Liver (tissue), 9 donors: Measurements from ENCODE around the gene COL5A1. TPM values are rescaled to one million over a fixed set of nuclear protein-coding genes. Genes with fewer than 3 reads are reported as not detected.

Experiments used
- DNase-seq: peaks from one replicate; pipeline ENCODE4 v3.0.0-alpha.2; 2017; ENCODE audit warnings: low spot score
- H3K27ac ChIP-seq, 2 donors: one replicate each; pipeline ENCODE4 v1.7.0; 2013; ENCODE audit warnings: inconsistent platforms in 2 of 2, low read length in 2 of 2, control low read depth in 1 of 2, low read depth in 1 of 2, mild to moderate bottlenecking in 1 of 2
- H3K27me3 ChIP-seq, 4 donors: one replicate each; pipeline versions ENCODE4 v1.6.1 to v1.7.0; 2013; ENCODE audit warnings: low read length in 3 of 4, inconsistent platforms in 1 of 4, mild to moderate bottlenecking in 1 of 4, moderate library complexity in 1 of 4; ENCODE audit not compliant: control insufficient read depth in 4 of 4, insufficient read depth in 4 of 4
- H3K36me3 ChIP-seq, 4 donors: one replicate each; pipeline versions ENCODE4 v1.6.1 to v1.7.0; 2013; ENCODE audit warnings: low read length in 3 of 4, mild to moderate bottlenecking in 3 of 4, low read depth in 1 of 4, moderate library complexity in 1 of 4; ENCODE audit not compliant: control insufficient read depth in 4 of 4, insufficient read depth in 3 of 4
- H3K4me1 ChIP-seq, 4 donors: one replicate each; pipeline versions ENCODE4 v1.6.1 to v1.7.0; 2013; ENCODE audit warnings: low read length in 3 of 4, mild to moderate bottlenecking in 3 of 4, moderate library complexity in 1 of 4; ENCODE audit not compliant: control insufficient read depth in 4 of 4, insufficient read depth in 4 of 4
- H3K4me3 ChIP-seq, 3 donors: one replicate each; pipeline versions ENCODE4 v1.6.1 to v1.7.0; 2013; ENCODE audit warnings: low read length in 3 of 3, control low read depth in 1 of 3, low read depth in 1 of 3, mild to moderate bottlenecking in 1 of 3
- H3K9ac ChIP-seq, 2 donors: one replicate each; pipeline ENCODE4 v1.7.0; 2013; ENCODE audit warnings: low read length in 2 of 2, mild to moderate bottlenecking in 2 of 2, moderate library complexity in 2 of 2, control low read depth in 1 of 2, low read depth in 1 of 2
- H3K9me3 ChIP-seq, 4 donors: one replicate each; pipeline versions ENCODE4 v1.6.1 to v1.7.0; 2013; ENCODE audit warnings: low read length in 3 of 4; ENCODE audit not compliant: control insufficient read depth in 4 of 4
- FOXA1 ChIP-seq: IDR thresholded peaks from 2 replicates; pipeline ENCODE4 v1.6.1; 2016; ENCODE audit warnings: antibody characterized with exemption
- FOXA2 ChIP-seq: IDR thresholded peaks from 2 replicates; pipeline ENCODE4 v1.6.1; 2016; ENCODE audit warnings: antibody characterized with exemption
- GABPA ChIP-seq, 2 donors: IDR thresholded peaks in 1 of 2; conservative IDR thresholded peaks in 1 of 2; 2 replicates each; pipeline ENCODE4 v1.6.1; 2016; ENCODE audit warnings: antibody characterized with exemption in 2 of 2, mild to moderate bottlenecking in 1 of 2, moderate library complexity in 1 of 2
- HNF4A ChIP-seq, 2 donors: conservative IDR thresholded peaks; 2 replicates each; pipeline ENCODE4 v1.6.1; 2016; ENCODE audit warnings: antibody characterized with exemption in 2 of 2, mild to moderate bottlenecking in 2 of 2
- HNF4G ChIP-seq: IDR thresholded peaks from 2 replicates; pipeline ENCODE4 v1.6.1; 2016; ENCODE audit warnings: antibody characterized with exemption
- JUND ChIP-seq, 2 donors: IDR thresholded peaks; 2 replicates each; pipeline ENCODE4 v1.6.1; 2016; ENCODE audit warnings: antibody characterized with exemption in 2 of 2
- NR2F2 ChIP-seq: IDR thresholded peaks from 2 replicates; pipeline ENCODE4 v1.6.1; 2016; ENCODE audit warnings: antibody characterized with exemption
- RAD21 ChIP-seq, 2 donors: IDR thresholded peaks; 2 replicates each; pipeline ENCODE4 v1.6.1; 2016; ENCODE audit warnings: antibody characterized with exemption in 2 of 2, mild to moderate bottlenecking in 2 of 2
- RXRA ChIP-seq, 2 donors: IDR thresholded peaks; 2 replicates each; pipeline ENCODE4 v1.6.1; 2017 to 2018; ENCODE audit warnings: antibody characterized with exemption in 2 of 2, mild to moderate bottlenecking in 1 of 2
- SP1 ChIP-seq: IDR thresholded peaks from 2 replicates; pipeline ENCODE4 v1.6.1; 2018; ENCODE audit warnings: antibody characterized with exemption, mild to moderate bottlenecking
- TAF1 ChIP-seq: conservative IDR thresholded peaks from 2 replicates; pipeline ENCODE4 v1.6.1; 2016; ENCODE audit warnings: antibody characterized with exemption, mild to moderate bottlenecking
- WGBS: extraction: QIAGEN DNeasy Blood & Tissue Kit; methylation state at CpG from one replicate; pipeline ENCODE4 v1.1.7; 2013; 5-methylcytosine and 5-hydroxymethylcytosine counted together
- polyA plus RNA-seq, 2 donors: library from polyadenylated mRNA; stranded (reverse) in 1 of 2; unstranded in 1 of 2; fragments of 200-250 nt in 1 of 2; fragments of >200 nt in 1 of 2; fragmentation: Nextera tagmentation in 1 of 2; extraction: Ambion mirVana in 1 of 2; gene quantifications; one replicate each; pipeline versions ENCODE4 v1.2.1 to v1.2.3, GENCODE V29; 2013 to 2015
- total RNA-seq, 2 donors: library from RNA; depleted of rRNA; stranded (reverse); fragments of >200 nt; gene quantifications; one replicate each; pipeline ENCODE4 v1.2.3, GENCODE V29; 2014
- TF ChIP-seq, protein P1 (sequence below): IDR thresholded peaks from 2 replicates; pipeline ENCODE4 v1.6.1; 2016; ENCODE audit warnings: antibody characterized with exemption
- TF ChIP-seq, protein P2 (sequence below): IDR thresholded peaks from 2 replicates; pipeline ENCODE4 v1.6.1; 2016; ENCODE audit warnings: antibody characterized with exemption
- TF ChIP-seq, protein P3 (sequence below): IDR thresholded peaks from 2 replicates; pipeline ENCODE4 v1.6.1; 2016; ENCODE audit warnings: antibody characterized with exemption, mild to moderate bottlenecking
- TF ChIP-seq, protein P4 (sequence below): IDR thresholded peaks from 2 replicates; pipeline ENCODE4 v1.6.1; 2016; ENCODE audit warnings: antibody characterized with exemption
- TF ChIP-seq, protein P5 (sequence below): fragments of 150-350 bp; IDR thresholded peaks from 2 replicates; pipeline ENCODE4 v1.5.1; 2017; ENCODE audit warnings: improper control_type of control experiment, low read depth, low read length; ENCODE audit not compliant: missing input control
- donor health status: healthy.
- donor health status: healthy.
- donor health status: healthy.
- donor health status: healthy.
- donor health status: healthy.

Gene COL5A1
- total and polyA plus RNA-seq, 4 donors: 0.67 to 15.6 (median 11.2) TPM

- Histone ChIP-seq H3K9me3 (no peaks in the 10 kb centered on the region), H3K4me1 (no peaks in the 10 kb centered on the region), H3K9ac (no peak overlapping the region), H3K27ac (no peak overlapping the region), H3K36me3 (no peaks in the 10 kb centered on the region), H3K27me3 (peaks cover 0 to 2% (median under 1%) of the 10 kb centered on the region in 4 donors), H3K4me3 (no peak overlapping the region)
- DNase-seq: no peak
- WGBS: 86% methylated on average over 26 of the region's 26 CpGs
- TF ChIP-seq, protein P1, sequence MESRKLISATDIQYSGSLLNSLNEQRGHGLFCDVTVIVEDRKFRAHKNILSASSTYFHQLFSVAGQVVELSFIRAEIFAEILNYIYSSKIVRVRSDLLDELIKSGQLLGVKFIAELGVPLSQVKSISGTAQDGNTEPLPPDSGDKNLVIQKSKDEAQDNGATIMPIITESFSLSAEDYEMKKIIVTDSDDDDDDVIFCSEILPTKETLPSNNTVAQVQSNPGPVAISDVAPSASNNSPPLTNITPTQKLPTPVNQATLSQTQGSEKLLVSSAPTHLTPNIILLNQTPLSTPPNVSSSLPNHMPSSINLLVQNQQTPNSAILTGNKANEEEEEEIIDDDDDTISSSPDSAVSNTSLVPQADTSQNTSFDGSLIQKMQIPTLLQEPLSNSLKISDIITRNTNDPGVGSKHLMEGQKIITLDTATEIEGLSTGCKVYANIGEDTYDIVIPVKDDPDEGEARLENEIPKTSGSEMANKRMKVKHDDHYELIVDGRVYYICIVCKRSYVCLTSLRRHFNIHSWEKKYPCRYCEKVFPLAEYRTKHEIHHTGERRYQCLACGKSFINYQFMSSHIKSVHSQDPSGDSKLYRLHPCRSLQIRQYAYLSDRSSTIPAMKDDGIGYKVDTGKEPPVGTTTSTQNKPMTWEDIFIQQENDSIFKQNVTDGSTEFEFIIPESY: no peak
- TF ChIP-seq SP1 (no peak), RXRA (IDR thresholded peaks at IDR 0.05) (no peak), FOXA2 (no peak), NR2F2 (no peak), FOXA1 (no peak), HNF4A (conservative IDR thresholded peaks at IDR 0.05) (no peak), GABPA (IDR thresholded peaks at IDR 0.05 in 1 of 2, conservative IDR thresholded peaks at IDR 0.05 in 1 of 2) (no peak), JUND (IDR thresholded peaks at IDR 0.05) (no peak), TAF1 (no peak), RAD21 (IDR thresholded peaks at IDR 0.05) (no peak), HNF4G (no peak)
- TF ChIP-seq, protein P2, sequence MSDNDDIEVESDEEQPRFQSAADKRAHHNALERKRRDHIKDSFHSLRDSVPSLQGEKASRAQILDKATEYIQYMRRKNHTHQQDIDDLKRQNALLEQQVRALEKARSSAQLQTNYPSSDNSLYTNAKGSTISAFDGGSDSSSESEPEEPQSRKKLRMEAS: no peak
- TF ChIP-seq, protein P3, sequence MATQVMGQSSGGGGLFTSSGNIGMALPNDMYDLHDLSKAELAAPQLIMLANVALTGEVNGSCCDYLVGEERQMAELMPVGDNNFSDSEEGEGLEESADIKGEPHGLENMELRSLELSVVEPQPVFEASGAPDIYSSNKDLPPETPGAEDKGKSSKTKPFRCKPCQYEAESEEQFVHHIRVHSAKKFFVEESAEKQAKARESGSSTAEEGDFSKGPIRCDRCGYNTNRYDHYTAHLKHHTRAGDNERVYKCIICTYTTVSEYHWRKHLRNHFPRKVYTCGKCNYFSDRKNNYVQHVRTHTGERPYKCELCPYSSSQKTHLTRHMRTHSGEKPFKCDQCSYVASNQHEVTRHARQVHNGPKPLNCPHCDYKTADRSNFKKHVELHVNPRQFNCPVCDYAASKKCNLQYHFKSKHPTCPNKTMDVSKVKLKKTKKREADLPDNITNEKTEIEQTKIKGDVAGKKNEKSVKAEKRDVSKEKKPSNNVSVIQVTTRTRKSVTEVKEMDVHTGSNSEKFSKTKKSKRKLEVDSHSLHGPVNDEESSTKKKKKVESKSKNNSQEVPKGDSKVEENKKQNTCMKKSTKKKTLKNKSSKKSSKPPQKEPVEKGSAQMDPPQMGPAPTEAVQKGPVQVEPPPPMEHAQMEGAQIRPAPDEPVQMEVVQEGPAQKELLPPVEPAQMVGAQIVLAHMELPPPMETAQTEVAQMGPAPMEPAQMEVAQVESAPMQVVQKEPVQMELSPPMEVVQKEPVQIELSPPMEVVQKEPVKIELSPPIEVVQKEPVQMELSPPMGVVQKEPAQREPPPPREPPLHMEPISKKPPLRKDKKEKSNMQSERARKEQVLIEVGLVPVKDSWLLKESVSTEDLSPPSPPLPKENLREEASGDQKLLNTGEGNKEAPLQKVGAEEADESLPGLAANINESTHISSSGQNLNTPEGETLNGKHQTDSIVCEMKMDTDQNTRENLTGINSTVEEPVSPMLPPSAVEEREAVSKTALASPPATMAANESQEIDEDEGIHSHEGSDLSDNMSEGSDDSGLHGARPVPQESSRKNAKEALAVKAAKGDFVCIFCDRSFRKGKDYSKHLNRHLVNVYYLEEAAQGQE: no peak
- TF ChIP-seq, protein P4, sequence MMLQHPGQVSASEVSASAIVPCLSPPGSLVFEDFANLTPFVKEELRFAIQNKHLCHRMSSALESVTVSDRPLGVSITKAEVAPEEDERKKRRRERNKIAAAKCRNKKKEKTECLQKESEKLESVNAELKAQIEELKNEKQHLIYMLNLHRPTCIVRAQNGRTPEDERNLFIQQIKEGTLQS: no peak
- TF ChIP-seq, protein P5, sequence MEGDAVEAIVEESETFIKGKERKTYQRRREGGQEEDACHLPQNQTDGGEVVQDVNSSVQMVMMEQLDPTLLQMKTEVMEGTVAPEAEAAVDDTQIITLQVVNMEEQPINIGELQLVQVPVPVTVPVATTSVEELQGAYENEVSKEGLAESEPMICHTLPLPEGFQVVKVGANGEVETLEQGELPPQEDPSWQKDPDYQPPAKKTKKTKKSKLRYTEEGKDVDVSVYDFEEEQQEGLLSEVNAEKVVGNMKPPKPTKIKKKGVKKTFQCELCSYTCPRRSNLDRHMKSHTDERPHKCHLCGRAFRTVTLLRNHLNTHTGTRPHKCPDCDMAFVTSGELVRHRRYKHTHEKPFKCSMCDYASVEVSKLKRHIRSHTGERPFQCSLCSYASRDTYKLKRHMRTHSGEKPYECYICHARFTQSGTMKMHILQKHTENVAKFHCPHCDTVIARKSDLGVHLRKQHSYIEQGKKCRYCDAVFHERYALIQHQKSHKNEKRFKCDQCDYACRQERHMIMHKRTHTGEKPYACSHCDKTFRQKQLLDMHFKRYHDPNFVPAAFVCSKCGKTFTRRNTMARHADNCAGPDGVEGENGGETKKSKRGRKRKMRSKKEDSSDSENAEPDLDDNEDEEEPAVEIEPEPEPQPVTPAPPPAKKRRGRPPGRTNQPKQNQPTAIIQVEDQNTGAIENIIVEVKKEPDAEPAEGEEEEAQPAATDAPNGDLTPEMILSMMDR: no peak
Measured at GRCh38 chr9:134737842-134738580, 96.4 kb downstream of the COL5A1 start.
